ENCODE results near the gene MRPL11.

The MRPL11 gene

GRCh38 chr11:66462911-66463310 is 24.3 kb upstream of the MRPL11 start:
- Histone ChIP-seq H3K4me1 (ENCODE audit: low read length) (peaks cover 11% of the 10 kb centered on the region; the same call in 1 of the 2 replicates), H3K27ac (ENCODE audit: low read length) (no peak overlapping the region), H3K4me2 (ENCODE audit: low read depth, low read length) (no peak overlapping the region), H3F3A (ENCODE audit: insufficient read depth, low read length) (no peaks in the 10 kb centered on the region), H3K36me3 (replicated peaks; ENCODE audit: insufficient read depth, low read length) (no peaks in the 10 kb centered on the region), H3K79me2 (ENCODE audit: low read length) (peaks cover 5% of the 10 kb centered on the region; the same call in 1 of the 2 replicates), H2AFZ (ENCODE audit: low read length) (no peak overlapping the region), H3K9me3 (replicated peaks; ENCODE audit: insufficient read depth, low read length) (no peaks in the 10 kb centered on the region), H3K9me2 (replicated peaks; ENCODE audit: insufficient read depth, low read length) (no peaks in the 10 kb centered on the region), H3K27me3 (replicated peaks; ENCODE audit: insufficient read depth, low read length) (no peaks in the 10 kb centered on the region), H4K20me1 (ENCODE audit: insufficient read depth, low read length) (no peaks in the 10 kb centered on the region), H3K9ac (ENCODE audit: low read length) (no peak overlapping the region), H3K4me3 (ENCODE audit: low read length) (no peak overlapping the region)
- no peak for DNase-seq
- TF ChIP-seq EZH2 (optimal IDR thresholded peaks at IDR 0.05; ENCODE audit: low read depth, low read length) (no peak), CTCF (IDR thresholded peaks at IDR 0.05; ENCODE audit: low read length) (no peak), EZH2phosphoT487 (IDR thresholded peaks at IDR 0.05; ENCODE audit: low read length) (no peak)

GRCh38 chr11:66462010-66462409 is 23.4 kb upstream of the MRPL11 start:
- Histone ChIP-seq H3K9me2 (replicated peaks; ENCODE audit: insufficient read depth, low read length) (no peaks in the 10 kb centered on the region), H3K9ac (ENCODE audit: low read length) (no peak overlapping the region), H3K4me3 (ENCODE audit: low read length) (no peak overlapping the region), H4K20me1 (ENCODE audit: insufficient read depth, low read length) (no peaks in the 10 kb centered on the region), H3K27me3 (replicated peaks; ENCODE audit: insufficient read depth, low read length) (no peaks in the 10 kb centered on the region), H3F3A (ENCODE audit: insufficient read depth, low read length) (no peaks in the 10 kb centered on the region), H3K79me2 (ENCODE audit: low read length) (no peaks in the 10 kb centered on the region), H3K4me2 (ENCODE audit: low read depth, low read length) (no peak overlapping the region), H2AFZ (ENCODE audit: low read length) (no peak overlapping the region), H3K9me3 (replicated peaks; ENCODE audit: insufficient read depth, low read length) (no peaks in the 10 kb centered on the region), H3K27ac (ENCODE audit: low read length) (no peak overlapping the region), H3K36me3 (replicated peaks; ENCODE audit: insufficient read depth, low read length) (no peaks in the 10 kb centered on the region), H3K4me1 (ENCODE audit: low read length) (0 out of 2 replicates have a peak, but pooled peaks cover 5% of the 10 kb centered on the region)
- no peak for DNase-seq
- TF ChIP-seq CTCF (IDR thresholded peaks at IDR 0.05; ENCODE audit: low read length) (no peak), EZH2phosphoT487 (IDR thresholded peaks at IDR 0.05; ENCODE audit: low read length) (no peak), EZH2 (optimal IDR thresholded peaks at IDR 0.05; ENCODE audit: low read depth, low read length) (no peak)

GRCh38 chr11:66459138-66459778 is 20.6 kb upstream of the MRPL11 start:
- H3K9ac ChIP-seq (ENCODE audit: low read length) = no peak overlapping the region
- no peaks in the 10 kb centered on the region for H4K20me1 ChIP-seq (ENCODE audit: insufficient read depth, low read length)
- TF ChIP-seq CTCF (IDR thresholded peaks at IDR 0.05; ENCODE audit: low read length) = no peak
- no peak for TF ChIP-seq EZH2 (optimal IDR thresholded peaks at IDR 0.05; ENCODE audit: low read depth, low read length)
- no peak for TF ChIP-seq EZH2phosphoT487 (IDR thresholded peaks at IDR 0.05; ENCODE audit: low read length)
- no peaks in the 10 kb centered on the region for H3K9me3 ChIP-seq (replicated peaks; ENCODE audit: insufficient read depth, low read length)
- H3K4me2 ChIP-seq (ENCODE audit: low read depth, low read length) = no peak overlapping the region
- H3K4me1 ChIP-seq (ENCODE audit: low read length) = 0 out of 2 replicates have a peak, but pooled peaks cover 5% of the 10 kb centered on the region
- no peaks in the 10 kb centered on the region for H3K79me2 ChIP-seq (ENCODE audit: low read length)
- DNase-seq = no peak
- no peaks in the 10 kb centered on the region for H3K9me2 ChIP-seq (replicated peaks; ENCODE audit: insufficient read depth, low read length)
- no peaks in the 10 kb centered on the region for H3K36me3 ChIP-seq (replicated peaks; ENCODE audit: insufficient read depth, low read length)
- no peak overlapping the region for H3K4me3 ChIP-seq (ENCODE audit: low read length)
- H3K27me3 ChIP-seq (replicated peaks; ENCODE audit: insufficient read depth, low read length) = peaks cover 20% of the 10 kb centered on the region
- H3K27ac ChIP-seq (ENCODE audit: low read length) = no peak overlapping the region
- H3F3A ChIP-seq (ENCODE audit: insufficient read depth, low read length) = no peaks in the 10 kb centered on the region
- no peak overlapping the region for H2AFZ ChIP-seq (ENCODE audit: low read length)
